ENCODE data around the gene C14orf119.

Gene C14orf119

GRCh38 chr14:23126548-23127278 is 31.4 kb downstream of the C14orf119 start:
- no peak for DNase-seq (ENCODE audit: low read depth)

DNA sequence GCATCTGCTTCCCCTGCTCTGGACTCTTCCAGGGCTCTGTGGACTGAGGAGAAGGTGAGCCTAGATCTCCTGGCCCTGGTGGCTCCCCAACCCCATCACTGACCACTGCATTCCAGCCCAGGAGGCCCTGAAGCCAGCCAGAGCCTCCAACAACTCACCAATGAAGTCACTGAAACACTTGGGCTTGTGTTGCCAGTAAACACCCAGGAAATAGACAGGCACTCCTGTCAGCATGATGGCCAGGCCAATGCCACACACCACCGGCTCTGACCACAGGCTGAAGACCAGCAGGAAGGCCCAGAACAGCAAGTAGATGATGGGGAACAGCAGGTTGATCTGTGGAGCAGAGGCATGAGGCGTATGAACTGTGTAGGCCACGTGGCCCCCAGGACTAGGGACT is 32.6 kb downstream of the C14orf119 start:
- DNase-seq (ENCODE audit: low read depth), result no peak

- no peak for DNase-seq (ENCODE audit: low read depth)
Measured at GRCh38 chr14:23128969-23129758, 33.9 kb downstream of the C14orf119 start.

DNA sequence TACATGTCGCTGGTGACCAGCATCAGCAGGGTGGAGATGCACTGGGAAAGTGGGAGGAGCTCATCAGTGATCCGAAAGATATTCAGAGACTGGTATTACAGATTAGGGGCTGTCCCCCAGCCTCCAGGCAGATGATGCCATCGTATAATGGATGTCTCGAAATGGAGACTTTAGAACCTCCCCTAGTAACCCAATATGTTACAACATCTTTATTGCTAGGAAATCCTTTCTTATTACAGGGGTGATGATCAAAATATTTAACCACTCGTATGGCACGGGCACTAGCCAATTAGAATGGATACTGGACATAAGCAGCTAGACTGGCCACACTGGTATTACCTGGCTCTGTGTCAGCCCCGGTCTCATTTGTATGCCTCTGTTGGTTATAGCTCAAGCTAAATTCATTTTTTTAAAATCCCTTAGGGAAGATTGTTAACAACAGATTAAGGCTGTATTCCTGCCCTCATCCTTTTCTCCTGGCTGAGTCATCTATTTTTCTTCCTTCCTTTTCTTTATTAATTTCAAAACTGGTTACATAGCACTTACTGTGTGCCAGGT is 34.5 kb downstream of the C14orf119 start:
- DNase-seq (ENCODE audit: low read depth), result no peak

GRCh38 chr14:23130871-23131270 is 35.6 kb downstream of the C14orf119 start:
- no peak for DNase-seq (ENCODE audit: low read depth)

- DNase-seq (ENCODE audit: low read depth), result no peak
Measured at GRCh38 chr14:23131482-23131881, 36.2 kb downstream of the C14orf119 start.

DNA sequence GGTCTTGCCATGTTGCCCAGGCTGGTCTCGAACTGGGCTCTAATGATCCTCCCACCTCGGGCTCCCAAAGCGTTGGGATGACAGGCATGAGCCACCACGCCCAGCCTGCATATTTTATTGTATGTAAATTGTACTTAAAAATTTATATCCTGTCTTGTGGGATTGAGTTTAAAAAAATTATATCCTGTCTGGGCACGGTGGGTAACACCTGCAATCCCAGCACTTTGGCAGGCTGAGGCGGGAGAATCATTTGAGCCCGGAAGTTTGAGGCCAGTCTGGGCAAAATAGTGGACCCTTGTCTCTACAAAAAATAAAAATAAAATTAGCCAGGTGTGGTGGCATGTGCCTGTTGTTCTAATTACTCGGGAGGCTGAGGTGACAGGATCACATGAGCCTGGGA is 37.7 kb downstream of the C14orf119 start:
- no peak for DNase-seq (ENCODE audit: low read depth)

DNA sequence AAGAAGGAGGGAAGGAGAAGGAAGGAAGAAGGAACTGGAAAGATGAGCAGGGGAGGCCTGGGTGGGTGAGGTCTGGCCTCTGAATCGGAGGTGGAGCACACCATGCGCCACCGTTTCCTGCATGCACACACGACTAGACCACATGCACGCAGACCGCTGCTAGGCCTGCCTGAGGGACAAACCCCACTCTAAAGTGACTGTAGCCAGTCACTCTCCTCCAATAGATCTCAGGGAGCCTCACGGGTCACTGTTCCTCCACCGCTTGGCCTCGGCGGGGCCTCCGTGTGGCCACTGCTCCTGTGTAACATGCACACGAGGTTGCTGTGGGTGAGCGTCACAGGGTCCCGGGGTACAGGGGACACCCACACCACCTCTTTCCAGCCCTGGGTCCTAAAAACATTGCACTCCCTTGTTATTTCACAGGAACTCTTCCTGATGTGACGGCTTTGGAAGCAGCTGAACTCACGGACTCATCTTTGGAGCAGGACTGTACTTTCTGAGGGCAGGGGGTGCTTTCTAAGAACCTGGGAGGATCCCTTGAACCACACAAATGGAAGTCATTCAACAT is 41.3 kb downstream of the C14orf119 start:
- DNase-seq (ENCODE audit: low read depth), result no peak

DNA sequence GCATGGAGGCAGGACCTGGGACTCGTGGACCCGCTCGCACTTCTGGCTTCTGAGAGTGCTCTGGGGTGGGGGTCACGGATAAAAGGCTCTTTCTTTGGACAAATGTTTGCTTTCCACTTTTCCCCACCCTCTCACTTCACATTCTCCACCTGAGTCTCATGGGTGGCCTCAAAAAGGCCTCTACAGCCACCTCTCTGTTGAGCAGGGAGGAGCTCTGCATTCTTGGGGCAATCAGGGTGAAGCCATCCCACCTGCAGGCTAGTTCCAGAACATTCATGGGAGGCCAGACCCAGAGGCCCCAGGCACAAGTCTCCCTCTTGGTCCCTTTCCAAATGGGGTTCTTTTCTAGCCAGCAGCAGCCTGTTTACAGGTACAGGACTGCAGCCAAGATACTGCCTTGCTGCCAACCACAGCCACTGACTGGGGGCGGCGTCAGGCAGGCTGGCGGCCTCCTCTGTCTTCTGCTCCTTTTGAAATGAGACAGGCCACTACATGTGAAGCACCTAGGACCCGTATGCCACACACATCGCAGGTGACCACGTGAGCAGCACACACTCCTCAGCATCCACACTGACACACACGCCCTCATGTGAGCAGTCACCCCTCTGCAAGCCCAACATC is 42.0 kb downstream of the C14orf119 start:
- no peak for DNase-seq (ENCODE audit: low read depth)

DNA sequence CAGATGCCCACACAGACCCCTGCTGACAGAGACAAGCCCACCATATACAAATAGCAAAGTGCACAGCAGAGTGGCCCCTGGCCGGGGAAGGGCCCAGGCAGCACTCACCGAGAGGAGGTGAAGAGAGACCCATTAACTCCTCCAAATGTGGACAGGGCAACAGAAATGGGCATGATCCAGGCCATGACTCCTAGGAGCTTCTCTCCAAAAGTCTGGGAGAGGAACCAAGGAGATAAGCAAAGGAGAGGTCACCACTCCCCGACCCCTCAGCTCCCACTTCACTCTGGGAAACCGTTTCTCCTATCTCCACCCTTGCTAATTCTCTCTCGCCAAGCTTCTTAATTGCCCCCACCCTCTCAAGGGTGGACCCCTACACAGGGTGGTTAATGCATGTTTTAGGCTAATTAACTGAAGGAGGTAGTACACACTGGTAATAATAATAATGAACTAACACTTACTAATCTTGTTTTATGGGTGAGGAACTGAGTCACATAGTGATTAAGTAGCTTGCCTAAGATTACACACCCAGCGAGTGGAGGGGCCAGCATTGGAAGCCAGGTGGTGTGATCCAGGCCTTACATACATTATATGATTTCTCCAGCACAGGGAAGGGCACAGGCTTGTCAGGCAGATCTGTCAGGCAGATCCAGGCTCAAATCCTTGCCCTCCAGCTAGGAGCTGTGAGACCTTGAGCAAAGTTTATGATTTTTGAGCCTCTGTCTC is 42.7 kb downstream of the C14orf119 start:
- no peak for DNase-seq (ENCODE audit: low read depth)

GRCh38 chr14:23139874-23140273 is 44.6 kb downstream of the C14orf119 start:
- no peak for DNase-seq (ENCODE audit: low read depth)

DNA sequence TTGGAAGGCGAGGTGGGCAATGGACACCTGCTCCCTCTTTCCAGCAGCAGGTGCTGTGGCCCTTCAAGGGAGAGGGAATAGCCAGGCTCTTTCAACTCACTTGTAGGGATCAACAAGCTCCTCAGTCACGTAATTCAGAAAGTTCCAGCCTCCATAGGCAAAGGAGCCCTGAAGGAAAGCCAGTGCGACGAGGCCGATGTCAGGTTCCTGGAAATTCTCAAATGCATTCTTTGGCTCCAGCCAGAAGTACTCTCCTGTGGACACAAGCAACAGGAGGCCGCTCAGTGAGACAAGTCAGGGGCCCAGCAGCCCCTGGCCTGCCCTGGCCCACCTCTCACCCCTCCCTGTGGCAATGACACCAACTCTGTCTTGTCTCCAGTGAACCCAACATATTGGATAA is 45.1 kb downstream of the C14orf119 start:
- DNase-seq (ENCODE audit: low read depth), result no peak

- DNase-seq (ENCODE audit: low read depth), result peak; percentile 54
Measured at GRCh38 chr14:23141706-23142444, 46.6 kb downstream of the C14orf119 start.

DNA sequence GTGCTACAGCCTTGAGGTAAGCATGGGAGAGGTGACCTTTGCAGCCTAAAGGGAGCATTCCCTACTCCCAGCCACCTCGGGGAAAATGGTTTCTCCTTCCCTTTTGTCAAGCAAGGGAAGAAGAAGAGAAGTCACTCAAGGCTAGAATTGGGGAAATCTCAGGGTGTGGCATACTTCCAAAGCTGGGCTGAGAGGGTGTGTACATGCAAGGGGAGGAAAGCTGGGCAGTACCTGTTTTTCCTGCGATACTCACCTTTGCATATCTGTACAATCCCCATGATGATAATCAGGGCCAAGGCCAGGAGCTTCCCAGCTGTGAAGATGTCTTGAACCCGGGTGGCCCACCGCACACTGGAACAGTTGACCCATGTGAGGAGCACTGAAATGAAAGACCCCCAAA is 47.5 kb downstream of the C14orf119 start:
- no peak for DNase-seq (ENCODE audit: low read depth)

DNA sequence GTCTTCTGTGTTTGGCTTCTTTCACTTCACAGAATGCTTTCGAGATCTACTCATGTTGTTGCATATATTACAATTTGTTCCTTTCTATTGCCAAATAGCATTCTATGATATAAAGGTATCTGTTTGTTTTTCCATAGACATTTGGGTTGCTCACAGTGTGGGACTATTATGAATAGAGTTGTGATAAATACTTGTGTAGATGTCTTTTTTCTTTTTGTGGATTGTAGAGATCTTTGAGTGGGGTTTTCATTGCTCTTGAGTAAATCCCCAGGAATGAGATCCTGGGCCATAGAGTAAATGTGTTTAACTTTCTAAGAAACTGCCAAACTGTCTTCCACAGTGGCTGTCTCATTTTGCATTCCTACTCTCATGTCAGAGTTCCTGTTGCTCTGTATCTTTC is 48.6 kb downstream of the C14orf119 start:
- no peak for DNase-seq (ENCODE audit: low read depth)

- DNase-seq (ENCODE audit: low read depth), result no peak
Measured at GRCh38 chr14:23145794-23146350, 50.6 kb downstream of the C14orf119 start.

- no peak for DNase-seq (ENCODE audit: low read depth)
Measured at GRCh38 chr14:23146351-23146910, 51.1 kb downstream of the C14orf119 start.

DNA sequence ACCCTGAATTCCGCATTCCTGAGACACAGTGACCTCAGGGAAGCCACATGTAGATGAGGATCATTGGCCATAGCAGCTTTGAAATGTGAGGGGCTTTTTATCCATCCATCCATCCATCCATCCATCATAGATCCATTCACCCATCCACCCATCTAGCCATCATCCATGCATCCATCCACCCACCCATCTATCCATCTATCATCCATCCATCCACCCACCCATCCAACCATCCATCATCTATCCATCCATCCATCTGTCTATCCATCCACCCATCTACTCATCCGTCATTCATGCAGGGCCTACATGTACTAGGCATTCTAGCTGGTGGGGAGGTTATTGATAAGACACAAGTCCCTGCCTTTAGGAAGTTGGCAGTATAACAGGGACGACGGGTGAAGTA is 51.7 kb downstream of the C14orf119 start:
- no peak for DNase-seq (ENCODE audit: low read depth)

GRCh38 chr14:23147676-23148075 is 52.4 kb downstream of the C14orf119 start:
- DNase-seq (ENCODE audit: low read depth), result peak; percentile 43

DNA sequence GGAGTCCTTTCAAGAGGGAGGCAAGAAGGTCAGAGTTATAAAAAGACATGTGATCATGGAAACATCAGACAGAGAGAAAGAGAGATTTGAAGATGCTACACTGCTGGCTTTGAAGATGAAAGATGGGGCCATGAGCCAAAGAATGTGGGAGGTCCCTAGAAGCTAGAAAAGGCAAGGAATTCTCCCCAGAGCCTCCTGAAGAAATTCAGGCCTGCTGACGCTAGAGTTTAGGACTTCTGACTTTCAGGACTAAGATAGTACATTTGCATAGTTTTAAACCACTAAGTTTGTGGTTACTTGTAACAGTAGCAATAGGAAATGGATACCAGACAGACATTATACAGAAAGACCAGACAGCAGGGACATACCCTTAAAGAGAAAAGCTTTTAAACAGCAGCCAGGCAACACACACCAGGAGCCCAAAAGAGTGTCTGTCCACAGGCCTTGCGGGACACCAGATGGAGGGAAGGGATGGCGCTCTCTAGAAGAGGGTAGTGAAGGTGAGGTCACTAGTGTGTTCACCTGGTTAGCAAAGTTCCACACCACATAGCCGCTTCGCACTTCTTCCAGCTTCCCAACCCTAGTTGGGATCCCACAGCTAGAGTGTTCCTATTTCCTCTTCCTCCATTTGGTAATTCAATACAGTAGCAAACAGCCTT is 53.4 kb downstream of the C14orf119 start:
- DNase-seq (ENCODE audit: low read depth), result peak; percentile 35

Measured in iris pigment epithelial cell (primary cell).